Stimulated activated naive B cell treated with anti-CD40 and anti-IgM and Interleukin-4, amounts not matched to agents 10 μg/mL and 1 μg/mL and 100 μg/mL, for 72 hours (primary cell): Measurements from ENCODE around the gene HSD17B8.
A peak's percentile ranks its signal among the peaks of the same experiment; 100 is the strongest.

ENCODE experiments used
- ATAC-seq, 2 donors: fragments of 150-1000 bp; cut with Tn5 transposase; replicated peaks; 2 replicates each; pipeline ENCODE4 v1.10.0; 2021; ENCODE audit warnings: moderate library complexity in 1 of 2
- DNase-seq: peaks from one replicate; pipeline ENCODE4 v3.0.0; 2021
- H3K27ac Mint-ChIP-seq: one replicate; pipeline ENCODE4 v1.8.0; 2022; ENCODE audit warnings: mild to moderate bottlenecking, mixed read lengths
- H3K27me3 Mint-ChIP-seq, 2 donors: one replicate each; pipeline ENCODE4 v1.8.0; 2022; ENCODE audit warnings: mixed read lengths in 2 of 2
- H3K36me3 Mint-ChIP-seq, 2 donors: one replicate each; pipeline ENCODE4 v1.8.0; 2022; ENCODE audit warnings: mixed read lengths in 2 of 2, mild to moderate bottlenecking in 1 of 2
- H3K4me1 Mint-ChIP-seq, 2 donors: one replicate each; pipeline ENCODE4 v1.8.0; 2022; ENCODE audit warnings: mixed read lengths in 2 of 2, mild to moderate bottlenecking in 1 of 2
- H3K4me3 Mint-ChIP-seq, 2 donors: one replicate each; pipeline ENCODE4 v1.8.0; 2022; ENCODE audit warnings: mild to moderate bottlenecking in 2 of 2, mixed read lengths in 2 of 2, moderate library complexity in 1 of 2
- H3K9me3 Mint-ChIP-seq, 2 donors: one replicate each; pipeline ENCODE4 v1.8.0; 2022; ENCODE audit warnings: mixed read lengths in 2 of 2, mild to moderate bottlenecking in 1 of 2

HSD17B8 gene

DNA sequence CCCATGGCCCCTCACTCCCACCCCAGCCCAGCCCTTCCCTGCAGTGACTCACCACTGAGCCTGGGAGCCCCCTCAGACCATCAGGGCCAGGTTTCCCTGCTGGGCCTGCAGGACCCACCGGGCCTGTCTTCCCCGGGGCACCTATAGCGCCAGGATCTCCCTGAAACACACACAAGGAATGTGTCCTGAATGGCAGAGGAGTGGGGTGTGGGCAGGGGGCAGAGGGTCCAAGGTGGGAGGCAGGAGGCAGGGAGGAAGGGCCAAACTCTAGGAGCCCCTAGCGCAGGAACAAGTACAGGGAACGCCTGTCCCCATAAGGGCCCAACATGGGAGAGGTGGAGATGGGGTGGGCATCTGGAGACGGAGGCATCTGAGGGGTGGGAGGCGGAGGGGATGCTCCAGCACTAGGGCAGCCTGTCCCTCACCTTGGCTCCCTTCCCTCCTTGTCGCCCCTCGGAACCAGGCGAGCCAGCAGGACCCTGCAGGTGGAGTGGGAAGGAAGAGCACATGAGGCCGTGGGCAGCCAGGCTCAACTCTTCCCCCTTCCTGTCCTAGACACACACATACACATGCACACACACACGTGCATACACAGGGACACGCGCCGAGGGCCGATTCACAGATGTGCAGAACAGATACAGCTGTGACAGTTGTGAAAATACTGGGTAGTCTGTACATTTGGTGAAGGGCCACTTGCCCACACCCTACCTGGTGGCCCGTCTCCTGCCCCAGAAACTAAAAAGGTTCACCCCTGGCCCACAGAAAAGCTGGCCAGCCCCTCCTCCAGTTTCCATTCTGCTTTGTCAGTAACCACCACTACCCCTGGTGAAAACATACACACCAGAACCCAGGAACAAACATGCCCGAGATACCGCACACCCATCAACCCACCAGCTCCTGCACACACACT, 36.8 kb upstream of the HSD17B8 start:
- Mint-ChIP-seq H3K36me3 (no peaks in the 10 kb centered on the region), H3K27ac (no peak overlapping the region), H3K4me3 (no peak overlapping the region), H3K9me3 (no peaks in the 10 kb centered on the region), H3K4me1 (peaks cover 21 to 24% of the 10 kb centered on the region in 2 donors), H3K27me3 (peaks cover 16 to 19% of the 10 kb centered on the region in 2 donors)
- ATAC-seq (no peak), DNase-seq (no peak)

DNA sequence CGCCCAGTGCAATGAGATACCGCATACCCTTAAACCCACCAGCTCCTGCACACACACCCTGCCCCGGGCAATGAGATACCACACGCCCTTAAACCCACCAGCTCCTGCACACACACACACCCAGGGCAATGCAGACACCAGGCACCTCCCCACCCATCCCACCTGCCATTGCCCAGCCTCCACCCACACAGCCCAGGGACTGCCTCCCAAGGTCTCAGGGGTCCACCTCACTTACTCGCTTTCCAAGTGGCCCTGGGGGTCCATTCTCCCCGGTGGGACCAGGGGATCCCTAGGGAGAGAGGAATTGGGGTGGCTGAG, 36.2 kb upstream of the HSD17B8 start:
- Mint-ChIP-seq H3K27me3 (peaks cover 20 to 25% of the 10 kb centered on the region in 2 donors), H3K9me3 (no peaks in the 10 kb centered on the region), H3K4me3 (no peak overlapping the region), H3K36me3 (no peaks in the 10 kb centered on the region), H3K4me1 (peaks cover 24 to 27% of the 10 kb centered on the region in 2 donors), H3K27ac (no peak overlapping the region)
- DNase-seq (no peak), ATAC-seq (no peak)

GRCh38 chr6:33168639-33169038, 35.8 kb upstream of the HSD17B8 start:
- Mint-ChIP-seq H3K4me3 (no peak overlapping the region), H3K27me3 (peaks cover 20 to 29% of the 10 kb centered on the region in 2 donors), H3K27ac (no peak overlapping the region), H3K9me3 (no peaks in the 10 kb centered on the region), H3K36me3 (no peaks in the 10 kb centered on the region), H3K4me1 (peaks cover 24 to 27% of the 10 kb centered on the region in 2 donors)
- DNase-seq = no peak
- no peak for ATAC-seq

- no peak for DNase-seq
- Mint-ChIP-seq H3K4me3 (peak overlapping the region in 1 of 2 donors; percentile 40), H3K9me3 (no peaks in the 10 kb centered on the region), H3K36me3 (no peaks in the 10 kb centered on the region), H3K27me3 (peaks cover 15 to 24% of the 10 kb centered on the region in 2 donors), H3K4me1 (peaks cover 24 to 27% of the 10 kb centered on the region in 2 donors), H3K27ac (peak overlapping the region; percentile 75)
- peak in 1 of 2 donors; percentile 35 for ATAC-seq
Measured at GRCh38 chr6:33169291-33170175, 34.9 kb upstream of the HSD17B8 start.

- DNase-seq (peak; percentile 55), ATAC-seq (peak; percentile 79 to 81)
- Mint-ChIP-seq H3K9me3 (no peaks in the 10 kb centered on the region), H3K4me1 (peaks cover 24 to 27% of the 10 kb centered on the region in 2 donors), H3K27ac (peak overlapping the region; percentile 75), H3K27me3 (peaks cover 23 to 32% of the 10 kb centered on the region in 2 donors), H3K36me3 (no peaks in the 10 kb centered on the region), H3K4me3 (peak overlapping the region in 1 of 2 donors; percentile 40)
Measured at GRCh38 chr6:33170176-33171015, 34.1 kb upstream of the HSD17B8 start.

GRCh38 chr6:33171016-33171879, 33.2 kb upstream of the HSD17B8 start:
- peak overlapping the region; percentile 86 for H3K27ac Mint-ChIP-seq
- H3K4me1 Mint-ChIP-seq = peaks cover 24 to 27% of the 10 kb centered on the region in 2 donors
- no peaks in the 10 kb centered on the region for H3K9me3 Mint-ChIP-seq
- peaks cover 24 to 33% of the 10 kb centered on the region in 2 donors for H3K27me3 Mint-ChIP-seq
- no peaks in the 10 kb centered on the region for H3K36me3 Mint-ChIP-seq
- ATAC-seq (no peak), DNase-seq (no peak)
- no peak overlapping the region for H3K4me3 Mint-ChIP-seq

DNA sequence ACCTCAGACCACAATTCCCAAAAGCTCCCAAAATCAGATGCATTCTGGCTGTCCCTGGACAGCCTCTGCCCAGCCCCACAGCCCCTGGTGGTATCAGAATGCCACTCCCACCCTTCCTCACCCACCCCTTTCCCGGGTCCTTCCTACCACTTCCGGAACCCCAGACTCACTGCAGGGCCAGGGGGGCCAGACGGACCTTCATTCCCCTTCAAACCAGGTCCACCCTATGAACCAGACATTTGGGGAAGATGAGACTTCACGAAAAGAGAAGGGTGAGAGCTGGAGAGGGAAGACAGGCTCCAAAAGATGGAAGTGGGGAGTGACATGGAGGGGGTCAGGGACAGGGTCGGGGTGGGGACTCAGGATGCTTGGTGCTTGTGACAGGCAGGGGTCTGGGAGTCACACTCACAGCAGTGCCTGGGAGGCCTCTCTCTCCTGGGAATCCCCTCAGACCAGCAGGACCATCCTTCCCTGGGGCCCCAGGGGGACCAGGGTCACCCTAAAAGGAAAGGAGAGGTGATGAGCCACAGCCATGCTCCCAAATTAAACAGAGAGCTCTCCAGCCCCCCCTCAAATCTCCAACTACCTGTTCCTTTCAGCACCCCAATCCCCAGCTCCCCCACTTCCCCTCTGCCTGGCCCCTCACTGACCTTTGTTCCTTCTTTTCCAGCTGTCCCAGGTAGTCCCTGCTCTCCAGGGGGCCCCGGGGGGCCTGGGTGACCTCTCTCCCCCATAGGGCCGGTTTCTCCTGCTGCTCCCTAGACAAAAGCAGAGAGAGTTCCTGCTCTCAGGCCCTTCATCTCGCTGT, 32.4 kb upstream of the HSD17B8 start:
- no peak overlapping the region for H3K4me3 Mint-ChIP-seq
- ATAC-seq (no peak), DNase-seq (no peak)
- H3K36me3 Mint-ChIP-seq = no peaks in the 10 kb centered on the region
- H3K27me3 Mint-ChIP-seq = peaks cover 26 to 37% of the 10 kb centered on the region in 2 donors
- H3K4me1 Mint-ChIP-seq = peaks cover 24 to 27% of the 10 kb centered on the region in 2 donors
- H3K27ac Mint-ChIP-seq = peak overlapping the region; percentile 74
- H3K9me3 Mint-ChIP-seq = no peaks in the 10 kb centered on the region

GRCh38 chr6:33172688-33173534, 31.5 kb upstream of the HSD17B8 start:
- ATAC-seq = no peak

GRCh38 chr6:33173535-33174180, 30.8 kb upstream of the HSD17B8 start:
- no peaks in the 10 kb centered on the region for H3K36me3 Mint-ChIP-seq
- no peak overlapping the region for H3K27ac Mint-ChIP-seq
- no peak for DNase-seq
- no peak overlapping the region for H3K4me3 Mint-ChIP-seq
- ATAC-seq = no peak
- peaks cover 24 to 27% of the 10 kb centered on the region in 2 donors for H3K4me1 Mint-ChIP-seq
- no peaks in the 10 kb centered on the region for H3K9me3 Mint-ChIP-seq
- peaks cover 29 to 43% of the 10 kb centered on the region in 2 donors for H3K27me3 Mint-ChIP-seq

More at GRCh38 chr6:33172688-33173534, 31.5 kb upstream of the HSD17B8 start:
- peak overlapping the region; percentile 74 for H3K27ac Mint-ChIP-seq
- no peak overlapping the region for H3K4me3 Mint-ChIP-seq
- DNase-seq = no peak
- peaks cover 29 to 43% of the 10 kb centered on the region in 2 donors for H3K27me3 Mint-ChIP-seq
- no peaks in the 10 kb centered on the region for H3K9me3 Mint-ChIP-seq
- H3K4me1 Mint-ChIP-seq = peaks cover 24 to 27% of the 10 kb centered on the region in 2 donors
- no peaks in the 10 kb centered on the region for H3K36me3 Mint-ChIP-seq

GRCh38 chr6:33174784-33175183, 29.7 kb upstream of the HSD17B8 start:
- ATAC-seq = no peak
- no peaks in the 10 kb centered on the region for H3K9me3 Mint-ChIP-seq
- H3K4me3 Mint-ChIP-seq = no peak overlapping the region
- peaks cover 29 to 43% of the 10 kb centered on the region in 2 donors for H3K27me3 Mint-ChIP-seq
- H3K36me3 Mint-ChIP-seq = no peaks in the 10 kb centered on the region
- no peak overlapping the region for H3K27ac Mint-ChIP-seq
- H3K4me1 Mint-ChIP-seq = peaks cover 17 to 18% of the 10 kb centered on the region in 2 donors
- no peak for DNase-seq

- peaks cover 10% of the 10 kb centered on the region in 2 donors for H3K4me1 Mint-ChIP-seq
- no peak for DNase-seq
- no peak overlapping the region for H3K4me3 Mint-ChIP-seq
- ATAC-seq = no peak
- H3K27ac Mint-ChIP-seq = no peak overlapping the region
- no peaks in the 10 kb centered on the region for H3K9me3 Mint-ChIP-seq
- no peaks in the 10 kb centered on the region for H3K36me3 Mint-ChIP-seq
- peaks cover 29 to 43% of the 10 kb centered on the region in 2 donors for H3K27me3 Mint-ChIP-seq
Measured at GRCh38 chr6:33175436-33176069, 28.9 kb upstream of the HSD17B8 start.
